GM19043 (cell line): Measurements from ENCODE around the gene SLC25A43.
"Not testable (repeated sequence)": the region's sequence is repeated elsewhere in the genome, so short reads cannot be mapped to it uniquely, and the experiment has no call there.

Experiments used
- ATAC-seq: cut with Tn5 transposase; IDR thresholded peaks from one replicate; pipeline ENCODE4 v1.9.1; 2021; ENCODE audit warnings: low read depth; ENCODE audit not compliant: unreplicated experiment

Gene SLC25A43

DNA sequence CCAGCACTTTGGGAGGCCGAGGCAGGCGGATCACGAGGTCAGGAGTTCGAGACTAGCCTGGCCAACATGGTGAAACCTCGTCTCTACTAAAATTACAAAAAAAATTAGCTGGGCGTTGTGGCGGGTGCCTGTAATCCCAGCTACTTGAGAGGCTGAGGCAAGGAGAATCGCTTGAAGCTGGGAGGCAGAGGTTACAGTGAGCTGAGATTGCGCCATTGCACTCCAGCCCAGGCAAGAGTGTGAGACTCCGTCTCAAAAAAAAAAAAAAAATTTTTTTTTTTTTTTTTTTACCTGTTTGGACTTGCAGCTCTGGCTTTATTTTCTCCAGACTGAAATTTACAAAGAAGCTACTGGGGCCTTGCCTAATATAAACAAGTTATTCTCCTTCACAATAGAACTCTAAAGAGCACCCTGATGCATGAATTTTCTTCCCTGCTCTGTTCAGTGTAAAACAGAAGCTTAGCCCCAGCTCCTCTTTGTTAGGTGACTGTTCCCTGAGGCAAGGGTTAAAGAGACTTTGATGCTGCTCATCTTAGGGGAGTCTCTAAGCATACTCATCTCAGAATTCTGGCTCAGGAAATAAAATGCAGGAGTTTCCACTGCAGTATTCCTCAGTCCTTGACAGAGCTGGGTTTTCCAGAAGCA, 94.8 kb downstream of the SLC25A43 start:
- ATAC-seq, result not testable (repeated sequence)

DNA sequence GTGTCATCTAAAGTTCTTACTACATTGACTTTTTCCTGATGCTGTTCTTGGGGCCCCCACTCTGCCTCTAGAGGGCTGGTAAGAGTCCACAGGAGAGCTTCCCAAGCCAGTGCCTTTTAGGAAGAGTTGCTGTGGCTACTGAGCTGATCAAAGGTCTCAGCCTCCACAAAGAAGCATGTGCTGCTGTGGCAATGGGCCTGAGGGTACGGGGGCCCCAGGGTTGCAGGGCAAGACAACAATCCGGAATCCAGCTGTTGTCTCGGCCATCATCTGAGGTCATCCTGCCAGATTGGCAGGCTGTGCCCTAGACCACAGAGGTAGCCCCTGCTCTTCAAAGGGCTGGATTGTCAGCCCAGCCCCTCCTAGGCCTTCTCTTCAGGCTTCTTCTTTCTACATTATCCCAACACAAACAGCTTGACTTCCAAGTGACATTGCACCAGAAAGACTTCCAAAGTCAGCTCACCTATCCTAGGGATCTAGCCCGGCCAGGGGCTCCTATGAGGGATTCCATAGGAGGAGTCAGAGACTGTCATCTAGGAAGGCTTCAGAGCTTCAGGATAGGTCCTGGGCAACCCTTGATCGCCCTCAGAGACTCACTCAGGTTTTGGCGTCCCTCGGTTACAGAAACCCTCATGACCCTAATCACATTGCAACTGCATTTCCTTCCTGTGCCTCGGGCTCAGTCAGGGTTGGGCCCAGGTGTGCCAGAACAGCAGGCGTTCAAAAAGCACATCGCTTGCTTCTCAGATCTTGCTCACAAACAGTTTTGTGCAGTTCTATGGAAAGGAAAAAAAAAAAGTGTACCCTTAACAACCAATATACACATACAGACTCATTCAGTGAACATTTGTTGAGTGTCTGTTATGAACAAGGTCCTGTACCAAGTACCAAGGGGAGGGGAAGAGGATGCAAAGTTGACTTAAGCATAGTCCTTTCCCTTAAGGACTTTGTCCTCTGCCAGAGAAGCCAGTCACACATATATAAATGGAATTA, 96.9 kb downstream of the SLC25A43 start:
- no peak for ATAC-seq

DNA sequence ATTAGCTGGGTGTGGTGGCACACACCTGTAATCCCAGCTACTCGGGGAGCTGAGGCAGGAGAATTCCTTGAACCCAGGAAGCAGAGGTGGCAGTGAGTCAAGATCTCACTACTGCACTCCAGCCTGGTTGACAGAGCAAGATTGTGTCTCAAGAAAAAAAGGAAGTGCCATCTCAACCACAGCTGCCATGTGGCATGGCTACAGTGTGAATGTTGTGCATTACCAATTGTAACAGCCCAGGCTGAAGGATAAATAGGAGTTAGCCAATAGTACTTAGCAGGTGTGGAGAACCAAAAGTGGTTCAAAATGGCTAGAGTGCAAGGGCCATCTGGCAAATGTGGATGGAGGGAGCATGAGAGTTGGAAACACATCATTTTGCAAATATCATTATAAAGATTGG, 98.0 kb downstream of the SLC25A43 start:
- ATAC-seq, result no peak

DNA sequence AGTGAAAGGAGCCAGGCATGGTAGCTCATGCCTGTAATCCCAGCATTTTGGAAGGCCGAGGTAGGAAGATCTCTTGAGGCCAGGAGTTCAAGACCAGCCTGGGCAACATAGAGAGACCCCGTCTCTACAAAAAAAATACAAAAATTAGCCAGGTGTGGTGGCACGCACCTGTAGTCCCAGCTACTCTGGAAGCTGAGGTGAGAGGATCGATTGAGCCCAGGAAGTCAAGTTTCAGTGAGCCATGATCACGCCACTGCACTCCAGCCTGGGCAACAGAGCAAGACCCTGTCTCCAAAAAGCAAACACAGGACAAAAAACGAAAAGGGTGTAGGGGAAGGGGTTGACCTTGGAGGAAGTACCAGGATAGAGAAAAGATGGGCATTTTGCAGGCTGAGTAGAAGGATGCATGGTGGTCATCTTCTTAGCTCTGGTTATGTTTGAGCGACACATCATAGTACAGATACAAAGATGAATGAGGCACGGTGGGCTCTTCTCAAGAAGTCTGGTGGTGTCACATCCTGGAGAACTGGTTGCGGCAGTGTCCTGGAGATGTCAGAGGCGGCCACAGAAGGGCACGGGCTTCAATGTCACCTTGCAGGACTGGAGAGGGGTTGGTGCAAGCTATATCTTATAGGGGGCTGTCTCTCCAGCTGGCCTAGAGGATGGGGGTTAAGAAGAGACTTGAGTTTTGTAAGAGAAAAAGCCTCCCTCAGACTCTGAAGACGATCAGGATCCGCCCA, 101.1 kb downstream of the SLC25A43 start:
- no peak for ATAC-seq

DNA sequence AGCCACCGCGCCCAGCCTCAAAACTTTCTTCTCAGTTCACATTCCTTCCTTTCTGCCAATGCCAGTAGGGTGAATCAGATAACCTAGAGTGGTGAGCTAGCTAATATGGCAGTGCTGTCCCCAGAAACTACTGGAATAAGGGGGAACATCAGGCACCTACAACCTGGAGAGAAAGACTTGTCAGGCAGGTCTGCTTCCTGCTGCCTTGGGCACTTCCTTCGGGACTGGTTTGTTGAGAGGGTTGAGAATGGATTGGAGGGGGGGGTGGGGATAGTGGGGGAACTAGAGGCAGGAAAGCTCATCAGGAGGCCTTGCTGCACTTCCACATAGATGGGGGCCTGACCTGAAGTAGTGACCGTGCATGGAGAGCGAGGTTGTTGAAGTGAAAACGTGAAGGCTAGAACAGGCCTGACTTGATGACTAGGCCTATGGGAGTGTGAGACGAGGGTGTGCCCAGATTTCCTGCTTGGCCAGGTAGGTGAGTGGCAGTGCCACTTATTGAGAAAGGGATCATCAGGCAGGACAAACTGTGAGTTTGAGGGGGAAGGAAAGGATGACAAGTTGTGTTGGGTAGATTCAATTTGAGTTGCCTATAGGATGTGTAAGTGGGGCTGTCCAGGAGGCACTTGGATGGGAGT, 102.5 kb downstream of the SLC25A43 start:
- ATAC-seq, result no peak

DNA sequence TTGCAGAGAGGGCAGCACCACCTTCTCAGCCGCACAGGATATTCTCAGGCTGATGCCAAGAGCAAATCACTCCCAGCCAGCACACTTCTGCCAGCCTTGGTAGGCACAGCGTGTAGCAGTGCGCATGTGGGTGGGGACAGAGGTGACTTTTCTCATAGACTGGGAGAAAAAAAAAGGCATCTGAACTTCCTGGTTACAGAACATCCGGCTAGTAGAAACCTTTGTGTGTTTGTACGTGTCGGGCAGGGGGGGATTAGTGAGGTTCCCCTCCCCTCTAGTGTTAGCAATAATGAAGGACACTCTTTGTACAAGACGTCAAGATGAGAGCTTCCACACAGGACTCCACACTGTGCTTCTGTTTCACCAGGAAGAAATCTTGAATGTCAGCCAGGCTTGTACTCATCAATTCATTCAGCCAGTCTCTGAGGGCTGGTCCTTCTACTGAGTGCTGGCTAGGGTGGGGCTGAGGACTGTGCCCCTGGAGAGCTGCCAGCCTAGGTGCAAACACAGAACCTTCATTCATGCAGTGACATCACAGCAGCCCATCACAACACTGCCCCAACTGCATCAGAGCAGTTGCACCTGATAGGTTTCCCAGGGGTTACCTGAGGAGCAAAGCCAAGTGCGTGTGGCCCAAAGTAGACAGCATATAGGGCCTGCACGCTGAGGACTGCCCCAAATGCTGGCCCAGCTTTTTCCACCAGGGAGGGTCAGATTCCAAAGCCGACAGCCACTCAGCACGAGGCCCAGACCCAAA, 103.8 kb downstream of the SLC25A43 start:
- ATAC-seq, result no peak

DNA sequence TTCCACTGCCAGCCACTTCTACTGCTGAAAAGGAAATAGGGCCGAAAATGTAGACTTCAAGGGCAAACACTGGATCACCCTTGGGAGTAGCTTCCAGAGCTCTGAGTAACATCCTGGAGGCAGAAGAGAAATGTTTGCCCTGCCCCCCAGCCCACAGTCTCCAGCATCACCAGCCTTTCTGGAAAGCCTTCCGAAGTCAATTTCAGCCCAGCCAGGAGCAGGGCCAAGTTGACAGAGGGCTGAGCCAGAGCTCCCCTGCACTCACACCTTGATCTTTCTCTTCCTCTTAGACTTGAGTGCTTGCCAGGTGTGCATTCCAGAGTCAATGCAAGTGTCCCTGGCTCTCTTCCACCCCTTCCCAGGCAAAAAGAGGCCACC, 104.3 kb downstream of the SLC25A43 start:
- ATAC-seq, result no peak
